Calu3 (cell line): ENCODE data around the gene MTTP. TPM values are rescaled to one million over a fixed set of nuclear protein-coding genes. Genes with fewer than 3 reads are reported as not detected.

ENCODE experiments used
- BruUV-seq: library from RNA; stranded (reverse); fragments of 400-500 nt; replicated peaks from 2 replicates; lab custom pipeline; 2021; lab: Mats Ljungman, UMichigan
- CTCF ChIA-PET: fragments of 300-600 bp; sonication (Branson Sonifier 250); formaldehyde crosslinking; loops from one replicate; lab custom pipeline; 2022; ENCODE audit warnings: antibody characterized with exemption; lab: Charles Lee
- DNase-seq: peaks from one replicate; pipeline ENCODE4 v3.0.0; 2022
- H3K27ac Mint-ChIP-seq: one replicate; pipeline ENCODE4 v1.8.0; 2022; ENCODE audit warnings: mixed read lengths; ENCODE audit not compliant: unreplicated experiment
- H3K27me3 Mint-ChIP-seq: one replicate; pipeline ENCODE4 v1.8.0; 2022; ENCODE audit warnings: mixed read lengths; ENCODE audit not compliant: unreplicated experiment
- H3K36me3 Mint-ChIP-seq: one replicate; pipeline ENCODE4 v1.8.0; 2022; ENCODE audit warnings: mild to moderate bottlenecking, moderate library complexity, mixed read lengths; ENCODE audit not compliant: insufficient read depth, unreplicated experiment
- H3K4me1 Mint-ChIP-seq: one replicate; pipeline ENCODE4 v1.8.0; 2022; ENCODE audit warnings: mild to moderate bottlenecking, low read depth, mixed read lengths; ENCODE audit not compliant: unreplicated experiment
- H3K4me3 Mint-ChIP-seq: one replicate; pipeline ENCODE4 v1.8.0; 2022; ENCODE audit warnings: mild to moderate bottlenecking, low read depth, moderate library complexity, mixed read lengths; ENCODE audit not compliant: unreplicated experiment
- H3K9me3 Mint-ChIP-seq: one replicate; pipeline ENCODE4 v1.8.0; 2022; ENCODE audit warnings: low read depth, mixed read lengths; ENCODE audit not compliant: unreplicated experiment
- CTCF ChIP-seq: fragments of 200-600 bp; IDR thresholded peaks from one replicate; pipeline ENCODE4 v1.8.0; 2022; ENCODE audit warnings: antibody characterized with exemption; ENCODE audit not compliant: unreplicated experiment
- intact Hi-C: fragments of 100-400 bp; cut with micrococcal nuclease; formaldehyde crosslinking; loops from one replicate; pipeline ENCODE4 v1.10.0; 2022; ENCODE audit not compliant: unreplicated experiment
- total RNA-seq: library from RNA; stranded (reverse); gene quantifications from 2 replicates; pipeline ENCODE4 v1.2.3, GENCODE V29; 2022

Gene MTTP
- total RNA-seq, 1 experiment from 2014 or later = not detected

GRCh38 chr4:99649208-99649607, 74.6 kb downstream of the MTTP start:
- Mint-ChIP-seq H3K27me3 (no peaks in the 10 kb centered on the region), H3K4me3 (no peak overlapping the region), H3K9me3 (no peaks in the 10 kb centered on the region), H3K27ac (no peak overlapping the region), H3K4me1 (peaks cover 10% of the 10 kb centered on the region), H3K36me3 (no peaks in the 10 kb centered on the region)
- BruUV-seq = no TSS peak
- intact Hi-C loops = no loop called here
- no peak for DNase-seq
- CTCF ChIA-PET = no interaction called here
- TF ChIP-seq CTCF = no peak

- CTCF ChIA-PET = no interaction called here
- Mint-ChIP-seq H3K4me1 (peaks cover 4% of the 10 kb centered on the region), H3K36me3 (no peaks in the 10 kb centered on the region), H3K27me3 (no peaks in the 10 kb centered on the region), H3K27ac (no peak overlapping the region), H3K9me3 (no peaks in the 10 kb centered on the region), H3K4me3 (no peak overlapping the region)
- intact Hi-C loops = no loop called here
- no TSS peak for BruUV-seq
- TF ChIP-seq CTCF = no peak
- DNase-seq = no peak
These were observed 75.2 kb downstream of the MTTP start for GRCh38 chr4:99649778-99650177.

GRCh38 chr4:99651016-99651769, 76.6 kb downstream of the MTTP start:
- no TSS peak for BruUV-seq
- CTCF ChIA-PET = interaction anchor here (1.0 kb wide), 1 partner anchor 10 kb away, joined by 4 read pairs; no protein-coding TSS in a partner anchor
- no peak for TF ChIP-seq CTCF
- Mint-ChIP-seq H3K36me3 (no peaks in the 10 kb centered on the region), H3K27me3 (no peaks in the 10 kb centered on the region), H3K4me1 (peaks cover 7% of the 10 kb centered on the region), H3K4me3 (no peak overlapping the region), H3K9me3 (no peaks in the 10 kb centered on the region), H3K27ac (no peak overlapping the region)
- intact Hi-C loops = no loop called here
- no peak for DNase-seq

GRCh38 chr4:99651811-99652485, 77.3 kb downstream of the MTTP start:
- intact Hi-C loops = no loop called here
- DNase-seq = no peak
- TF ChIP-seq CTCF = no peak
- no TSS peak for BruUV-seq
- H3K27me3 Mint-ChIP-seq = no peaks in the 10 kb centered on the region
- no peaks in the 10 kb centered on the region for H3K9me3 Mint-ChIP-seq
- H3K36me3 Mint-ChIP-seq = no peaks in the 10 kb centered on the region
- H3K27ac Mint-ChIP-seq = no peak overlapping the region
- no peak overlapping the region for H3K4me3 Mint-ChIP-seq
- H3K4me1 Mint-ChIP-seq = peaks cover 7% of the 10 kb centered on the region
- CTCF ChIA-PET = no interaction called here
